Neutrophil (primary cell): ENCODE results near the gene HSD17B10.

Source experiments
- H3K27ac ChIP-seq: fragments of 200-600 bp; sonication (generic); 2 replicates; pipeline ENCODE4 v1.5.1; 2016; ENCODE audit warnings: mild to moderate bottlenecking, moderate library complexity
- H3K27me3 ChIP-seq: fragments of 200-600 bp; sonication (generic); 2 replicates; pipeline ENCODE4 v1.6.0; 2016; ENCODE audit warnings: mild to moderate bottlenecking
- H3K36me3 ChIP-seq: fragments of 200-600 bp; sonication (generic); 2 replicates; pipeline ENCODE4 v1.5.1; 2017
- H3K4me1 ChIP-seq, 2 experiments: fragments of 200-600 bp in 1 of 2; sonication (generic) in 1 of 2; 1 replicate in 1 of 2; 2 replicates in 1 of 2; pipeline versions ENCODE4 v1.5.1 to v1.6.1; 2013 to 2016; ENCODE audit warnings: low read depth in 1 of 2, low read length in 1 of 2, mild to moderate bottlenecking in 1 of 2, moderate library complexity in 1 of 2; ENCODE audit not compliant: control insufficient read depth in 1 of 2, insufficient read depth in 1 of 2
- H3K4me3 ChIP-seq, 2 experiments: fragments of 200-600 bp in 1 of 2; sonication (generic) in 1 of 2; 1 replicate in 1 of 2; 2 replicates in 1 of 2; pipeline ENCODE4 v1.5.1; 2013 to 2016; ENCODE audit warnings: low read depth in 1 of 2, low read length in 1 of 2, mild to moderate bottlenecking in 1 of 2, moderate library complexity in 1 of 2
- H3K9me3 ChIP-seq: fragments of 200-600 bp; sonication (generic); 2 replicates; pipeline ENCODE4 v1.5.1; 2016
- CTCF ChIP-seq: fragments of 200-600 bp; sonication (generic); IDR thresholded peaks from 2 replicates; pipeline ENCODE4 v1.5.1; 2016; ENCODE audit warnings: antibody characterized with exemption

The HSD17B10 gene

GRCh38 chrX:53398216-53398615 is 36.0 kb downstream of the HSD17B10 start:
- Histone ChIP-seq H3K27me3 (no peaks in the 10 kb centered on the region), H3K4me3 (no peak overlapping the region), H3K9me3 (no peaks in the 10 kb centered on the region), H3K27ac (no peak overlapping the region), H3K4me1 (no peaks in the 10 kb centered on the region), H3K36me3 (peaks cover 38% of the 10 kb centered on the region)
- no peak for TF ChIP-seq CTCF

GRCh38 chrX:53395605-53396298 is 38.4 kb downstream of the HSD17B10 start:
- Histone ChIP-seq H3K9me3 (no peaks in the 10 kb centered on the region), H3K27ac (no peak overlapping the region), H3K4me3 (no peak overlapping the region), H3K36me3 (peaks cover 28% of the 10 kb centered on the region), H3K4me1 (no peaks in the 10 kb centered on the region), H3K27me3 (no peaks in the 10 kb centered on the region)
- TF ChIP-seq CTCF: no peak

GRCh38 chrX:53383376-53384076 is 50.6 kb downstream of the HSD17B10 start:
- Histone ChIP-seq H3K4me1 (no peaks in the 10 kb centered on the region), H3K4me3 (no peak overlapping the region), H3K27me3 (no peaks in the 10 kb centered on the region), H3K27ac (no peak overlapping the region), H3K36me3 (peaks cover 56% of the 10 kb centered on the region), H3K9me3 (no peaks in the 10 kb centered on the region)
- no peak for TF ChIP-seq CTCF
